ENCODE data around the gene NOTO. TPM values are rescaled to one million over a fixed set of nuclear protein-coding genes. Genes with fewer than 3 reads are reported as not detected.

Gene NOTO
- total and polyA plus RNA-seq, 2 donors from 2014 or later: not detected

DNA sequence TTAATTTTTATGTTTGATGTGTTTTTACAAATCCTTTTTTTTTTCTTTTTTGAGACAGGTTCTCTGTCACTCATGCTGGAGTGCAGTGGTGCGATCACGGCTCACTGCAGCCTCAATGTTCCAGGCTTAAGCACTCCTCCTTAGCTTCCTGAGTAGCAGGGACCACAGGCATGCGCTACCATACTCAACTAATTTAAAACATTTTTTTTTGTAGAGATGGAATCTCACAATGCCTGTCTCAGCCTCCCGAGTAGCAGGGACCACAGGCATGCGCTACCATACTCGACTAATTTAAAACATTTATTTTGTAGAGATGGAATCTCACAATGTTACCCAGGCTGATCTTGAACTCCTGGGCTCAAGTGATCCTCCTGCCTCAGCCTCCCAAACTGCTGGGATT lies 3.2 kb downstream of the NOTO start:
- intact Hi-C loops (cut with DNase I): no loop called here
- Histone ChIP-seq H3K9ac (ENCODE audit: low read length in 3 of 3) (no peak overlapping the region), H3K27ac (ENCODE audit: low read depth in 2 of 2, low read length in 2 of 2) (no peak overlapping the region), H3K4me3 (ENCODE audit: low read length in 3 of 3) (no peak overlapping the region), H3K4me1 (ENCODE audit: control insufficient read depth in 2 of 3, insufficient read depth in 2 of 3, low read depth in 1 of 3, low read length in 3 of 3) (peaks cover 0 to 2% (median 0%) of the 10 kb centered on the region in 3 donors), H3K27me3 (ENCODE audit: control insufficient read depth, insufficient read depth, low read length) (peaks cover 22% of the 10 kb centered on the region), H3K36me3 (ENCODE audit: control insufficient read depth in 2 of 3, insufficient read depth in 3 of 3, low read length in 3 of 3) (no peaks in the 10 kb centered on the region), H3K9me3 (ENCODE audit: control insufficient read depth in 2 of 3, insufficient read depth in 1 of 3, low read length in 3 of 3) (no peaks in the 10 kb centered on the region)
- no peak for DNase-seq
- FAIRE-seq: no peak
- TF ChIP-seq, protein P1, sequence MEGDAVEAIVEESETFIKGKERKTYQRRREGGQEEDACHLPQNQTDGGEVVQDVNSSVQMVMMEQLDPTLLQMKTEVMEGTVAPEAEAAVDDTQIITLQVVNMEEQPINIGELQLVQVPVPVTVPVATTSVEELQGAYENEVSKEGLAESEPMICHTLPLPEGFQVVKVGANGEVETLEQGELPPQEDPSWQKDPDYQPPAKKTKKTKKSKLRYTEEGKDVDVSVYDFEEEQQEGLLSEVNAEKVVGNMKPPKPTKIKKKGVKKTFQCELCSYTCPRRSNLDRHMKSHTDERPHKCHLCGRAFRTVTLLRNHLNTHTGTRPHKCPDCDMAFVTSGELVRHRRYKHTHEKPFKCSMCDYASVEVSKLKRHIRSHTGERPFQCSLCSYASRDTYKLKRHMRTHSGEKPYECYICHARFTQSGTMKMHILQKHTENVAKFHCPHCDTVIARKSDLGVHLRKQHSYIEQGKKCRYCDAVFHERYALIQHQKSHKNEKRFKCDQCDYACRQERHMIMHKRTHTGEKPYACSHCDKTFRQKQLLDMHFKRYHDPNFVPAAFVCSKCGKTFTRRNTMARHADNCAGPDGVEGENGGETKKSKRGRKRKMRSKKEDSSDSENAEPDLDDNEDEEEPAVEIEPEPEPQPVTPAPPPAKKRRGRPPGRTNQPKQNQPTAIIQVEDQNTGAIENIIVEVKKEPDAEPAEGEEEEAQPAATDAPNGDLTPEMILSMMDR (IDR thresholded peaks at IDR 0.05; ENCODE audit: borderline replicate concordance, extremely low read depth, insufficient read depth): no peak

DNA sequence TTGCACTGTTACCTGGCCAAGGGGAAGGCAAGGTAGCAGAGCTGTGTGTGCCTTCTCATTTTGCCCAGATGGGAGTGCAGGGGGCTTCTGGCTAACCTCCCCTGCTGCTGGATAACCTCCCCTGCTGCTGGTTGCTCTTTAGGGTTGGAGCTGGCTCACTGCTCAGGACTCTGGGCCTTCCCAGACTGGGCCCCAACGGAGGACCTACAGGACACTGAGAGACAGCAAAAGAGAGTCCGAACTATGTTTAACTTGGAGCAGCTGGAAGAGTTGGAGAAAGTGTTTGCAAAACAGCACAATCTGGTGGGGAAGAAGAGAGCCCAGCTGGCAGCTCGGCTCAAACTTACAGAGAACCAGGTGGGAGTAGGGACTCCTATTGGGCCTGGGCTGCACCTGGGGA lies 5.9 kb downstream of the NOTO start:
- intact Hi-C loops (cut with DNase I): no loop called here
- DNase-seq: no peak
- no peak overlapping the region for H3K4me3 ChIP-seq (ENCODE audit: low read length in 3 of 3)
- H3K4me1 ChIP-seq (ENCODE audit: control insufficient read depth in 2 of 3, insufficient read depth in 2 of 3, low read depth in 1 of 3, low read length in 3 of 3): peaks cover 0 to 2% (median 0%) of the 10 kb centered on the region in 3 donors
- no peak overlapping the region for H3K9ac ChIP-seq (ENCODE audit: low read length in 3 of 3)
- FAIRE-seq: no peak
- no peak overlapping the region for H3K27ac ChIP-seq (ENCODE audit: low read depth in 2 of 2, low read length in 2 of 2)
- no peaks in the 10 kb centered on the region for H3K9me3 ChIP-seq (ENCODE audit: control insufficient read depth in 2 of 3, insufficient read depth in 1 of 3, low read length in 3 of 3)
- H3K36me3 ChIP-seq (ENCODE audit: control insufficient read depth in 2 of 3, insufficient read depth in 3 of 3, low read length in 3 of 3): no peaks in the 10 kb centered on the region
- TF ChIP-seq, protein P1 (IDR thresholded peaks at IDR 0.05; ENCODE audit: borderline replicate concordance, extremely low read depth, insufficient read depth): no peak
- H3K27me3 ChIP-seq (ENCODE audit: control insufficient read depth, insufficient read depth, low read length): peaks cover 10% of the 10 kb centered on the region

DNA sequence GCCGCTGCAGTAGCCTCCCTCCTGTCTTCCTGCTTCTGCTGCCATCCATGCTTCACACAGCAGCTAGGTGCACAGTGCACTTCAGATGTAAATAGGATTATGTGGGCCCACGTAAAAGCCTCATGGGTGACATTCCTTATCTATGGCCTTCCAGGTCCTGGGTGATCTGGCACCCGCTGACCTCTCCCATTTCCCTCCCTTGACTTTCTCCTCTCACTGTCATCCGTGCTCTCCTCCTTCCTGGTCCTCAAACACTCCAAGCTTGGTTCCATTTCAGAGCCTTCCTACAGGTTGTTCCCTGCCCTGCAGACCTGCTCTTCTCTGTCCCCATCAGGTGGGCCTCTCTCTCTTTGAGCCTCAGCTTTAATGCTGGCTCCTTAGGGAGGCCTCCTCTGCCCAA lies 7.6 kb downstream of the NOTO start:
- DNase-seq (no peak), FAIRE-seq (no peak)
- no peaks in the 10 kb centered on the region for H3K9me3 ChIP-seq (ENCODE audit: control insufficient read depth in 2 of 3, insufficient read depth in 1 of 3, low read length in 3 of 3)
- H3K4me1 ChIP-seq (ENCODE audit: control insufficient read depth in 2 of 3, insufficient read depth in 2 of 3, low read depth in 1 of 3, low read length in 3 of 3): peaks cover 0 to 3% (median 2%) of the 10 kb centered on the region in 3 donors
- H3K9ac ChIP-seq (ENCODE audit: low read length in 3 of 3): no peak overlapping the region
- H3K36me3 ChIP-seq (ENCODE audit: control insufficient read depth in 2 of 3, insufficient read depth in 3 of 3, low read length in 3 of 3): no peaks in the 10 kb centered on the region
- peaks cover 2% of the 10 kb centered on the region for H3K27me3 ChIP-seq (ENCODE audit: control insufficient read depth, insufficient read depth, low read length)
- no peak overlapping the region for H3K27ac ChIP-seq (ENCODE audit: low read depth in 2 of 2, low read length in 2 of 2)
- TF ChIP-seq, protein P1 (IDR thresholded peaks at IDR 0.05; ENCODE audit: borderline replicate concordance, extremely low read depth, insufficient read depth): no peak
- H3K4me3 ChIP-seq (ENCODE audit: low read length in 3 of 3): no peak overlapping the region
- intact Hi-C loops (cut with DNase I): no loop called here

DNA sequence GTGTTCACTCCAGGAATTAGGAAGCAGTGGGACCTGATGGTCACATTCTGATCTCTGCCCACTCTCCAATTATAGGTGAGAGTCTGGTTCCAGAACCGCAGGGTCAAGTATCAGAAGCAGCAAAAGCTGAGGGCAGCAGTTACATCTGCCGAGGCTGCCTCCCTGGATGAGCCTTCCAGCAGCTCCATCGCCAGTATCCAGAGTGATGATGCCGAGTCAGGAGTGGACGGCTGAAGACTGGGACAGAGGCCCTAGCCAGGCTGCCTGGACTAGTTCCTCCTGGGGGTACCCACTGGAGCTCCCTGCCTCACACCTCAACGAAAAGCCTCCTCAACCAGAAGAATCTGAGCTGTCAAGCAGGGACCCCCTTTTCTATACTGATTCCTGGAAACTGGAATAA lies 8.3 kb downstream of the NOTO start:
- no peaks in the 10 kb centered on the region for H3K9me3 ChIP-seq (ENCODE audit: control insufficient read depth in 2 of 3, insufficient read depth in 1 of 3, low read length in 3 of 3)
- no peak overlapping the region for H3K27ac ChIP-seq (ENCODE audit: low read depth in 2 of 2, low read length in 2 of 2)
- H3K9ac ChIP-seq (ENCODE audit: low read length in 3 of 3): no peak overlapping the region
- TF ChIP-seq, protein P1 (IDR thresholded peaks at IDR 0.05; ENCODE audit: borderline replicate concordance, extremely low read depth, insufficient read depth): no peak
- FAIRE-seq: no peak
- no peaks in the 10 kb centered on the region for H3K36me3 ChIP-seq (ENCODE audit: control insufficient read depth in 2 of 3, insufficient read depth in 3 of 3, low read length in 3 of 3)
- peaks cover 2% of the 10 kb centered on the region for H3K27me3 ChIP-seq (ENCODE audit: control insufficient read depth, insufficient read depth, low read length)
- no peak for DNase-seq
- H3K4me1 ChIP-seq (ENCODE audit: control insufficient read depth in 2 of 3, insufficient read depth in 2 of 3, low read depth in 1 of 3, low read length in 3 of 3): peaks cover 0 to 5% (median 2%) of the 10 kb centered on the region in 3 donors
- H3K4me3 ChIP-seq (ENCODE audit: low read length in 3 of 3): no peak overlapping the region
- intact Hi-C loops (cut with DNase I): no loop called here

All from kidney (tissue), 14 donors.